DMS 273 (cell line): ENCODE results near the gene STK25.
A peak's percentile ranks its signal among the peaks of the same experiment; 100 is the strongest.
"Not testable (repeated sequence)": the region's sequence is repeated elsewhere in the genome, so short reads cannot be mapped to it uniquely, and the experiment has no call there.

ENCODE experiments used
- DNase-seq: peaks from one replicate; lab custom pipeline; 2025; ENCODE audit not compliant: unreplicated experiment; lab: John Stamatoyannopoulos, UW

The STK25 gene

DNA sequence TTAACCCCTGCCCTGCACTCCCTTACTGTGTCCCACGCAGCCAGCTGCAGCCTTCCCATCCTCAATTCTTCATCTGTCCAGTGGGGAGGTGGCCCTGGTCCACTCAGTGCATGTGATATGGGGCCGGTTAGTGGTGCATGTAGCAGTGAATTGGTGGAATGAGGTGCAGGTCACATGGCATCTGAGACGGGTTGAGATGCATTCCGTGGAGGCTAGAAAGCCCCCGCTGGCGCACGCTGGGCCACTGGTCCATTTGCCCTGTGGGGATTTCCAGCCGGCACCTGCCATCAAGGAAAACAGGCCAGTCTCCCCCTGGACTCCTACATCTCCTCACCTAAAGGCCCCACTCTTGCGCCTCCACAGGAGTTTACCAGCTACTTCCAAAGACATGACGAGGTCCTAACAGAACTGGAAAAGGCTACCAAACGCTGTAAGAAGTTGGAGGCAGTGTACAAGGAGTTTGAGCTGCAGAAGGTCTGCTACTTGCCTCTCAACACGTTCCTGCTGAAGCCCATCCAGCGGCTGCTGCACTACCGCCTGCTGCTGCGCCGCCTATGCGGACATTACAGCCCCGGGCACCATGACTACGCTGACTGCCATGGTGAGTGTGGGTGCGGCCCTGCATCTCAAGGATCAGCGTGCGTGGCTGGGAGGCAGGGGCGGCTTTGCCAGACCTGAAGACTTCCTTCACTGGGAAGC, 40.5 kb downstream of the STK25 start:
- DNase-seq = no peak

- no peak for DNase-seq
Observed at GRCh38 chr2:241466230-241466629, 42.2 kb downstream of the STK25 start.

DNA sequence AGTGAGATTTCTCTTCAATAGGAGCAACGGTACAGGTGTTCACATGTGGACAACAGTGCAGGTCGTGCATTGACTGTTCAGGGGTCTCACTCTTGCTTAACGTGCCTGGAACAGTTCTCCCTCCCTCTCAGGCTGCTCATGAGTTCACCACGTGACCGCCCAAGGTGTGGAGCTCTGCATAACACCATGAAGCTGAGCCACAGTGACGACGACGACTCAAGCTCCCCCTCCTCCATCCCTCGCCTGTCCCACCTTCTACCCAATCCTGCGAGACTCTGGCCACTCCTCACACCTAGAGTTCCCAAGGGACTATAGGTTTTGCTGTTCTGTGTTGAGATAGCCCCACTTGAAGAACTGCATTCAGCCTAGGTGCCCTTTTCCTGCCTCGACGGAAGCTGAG, 42.8 kb downstream of the STK25 start:
- DNase-seq = no peak

DNA sequence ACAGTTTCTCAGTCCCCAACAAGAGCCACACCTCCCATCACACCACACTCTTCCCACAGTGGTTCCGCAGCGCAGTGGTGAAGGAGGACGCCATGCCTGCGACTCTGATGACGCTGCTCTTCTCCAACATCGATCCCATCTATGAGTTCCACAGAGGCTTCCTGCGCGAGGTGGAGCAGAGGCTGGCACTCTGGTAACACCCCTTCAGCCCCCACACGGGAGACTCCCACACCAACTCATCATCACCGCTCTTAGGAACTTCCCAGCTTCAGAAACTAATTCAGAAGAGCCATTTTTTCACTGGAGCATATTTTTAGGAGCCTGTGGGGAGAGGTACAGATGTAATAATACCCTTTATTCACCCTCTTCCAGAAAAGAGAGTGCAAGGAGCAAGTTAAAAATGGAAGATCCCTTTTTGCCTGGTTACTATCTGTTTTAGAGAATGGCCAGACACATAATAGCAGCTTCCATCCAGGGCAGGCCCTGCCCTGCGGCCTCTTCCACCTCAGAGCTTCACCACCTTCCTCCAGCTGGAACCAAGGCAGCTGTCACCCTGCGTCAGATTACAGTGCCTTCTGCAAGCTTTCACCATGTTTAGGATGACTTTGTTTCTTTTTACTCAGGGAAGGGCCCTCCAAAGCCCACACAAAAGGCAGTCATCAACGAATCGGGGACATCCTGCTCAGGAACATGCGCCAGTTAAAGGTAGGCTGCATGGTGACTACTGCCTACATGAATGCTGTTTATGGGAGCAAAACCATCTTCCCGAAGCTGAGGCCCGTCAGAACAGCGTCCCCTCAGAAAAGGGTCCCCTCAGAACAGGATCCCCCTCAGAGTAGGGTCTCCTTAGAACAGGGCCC, 44.9 kb downstream of the STK25 start:
- DNase-seq = no peak

DNA sequence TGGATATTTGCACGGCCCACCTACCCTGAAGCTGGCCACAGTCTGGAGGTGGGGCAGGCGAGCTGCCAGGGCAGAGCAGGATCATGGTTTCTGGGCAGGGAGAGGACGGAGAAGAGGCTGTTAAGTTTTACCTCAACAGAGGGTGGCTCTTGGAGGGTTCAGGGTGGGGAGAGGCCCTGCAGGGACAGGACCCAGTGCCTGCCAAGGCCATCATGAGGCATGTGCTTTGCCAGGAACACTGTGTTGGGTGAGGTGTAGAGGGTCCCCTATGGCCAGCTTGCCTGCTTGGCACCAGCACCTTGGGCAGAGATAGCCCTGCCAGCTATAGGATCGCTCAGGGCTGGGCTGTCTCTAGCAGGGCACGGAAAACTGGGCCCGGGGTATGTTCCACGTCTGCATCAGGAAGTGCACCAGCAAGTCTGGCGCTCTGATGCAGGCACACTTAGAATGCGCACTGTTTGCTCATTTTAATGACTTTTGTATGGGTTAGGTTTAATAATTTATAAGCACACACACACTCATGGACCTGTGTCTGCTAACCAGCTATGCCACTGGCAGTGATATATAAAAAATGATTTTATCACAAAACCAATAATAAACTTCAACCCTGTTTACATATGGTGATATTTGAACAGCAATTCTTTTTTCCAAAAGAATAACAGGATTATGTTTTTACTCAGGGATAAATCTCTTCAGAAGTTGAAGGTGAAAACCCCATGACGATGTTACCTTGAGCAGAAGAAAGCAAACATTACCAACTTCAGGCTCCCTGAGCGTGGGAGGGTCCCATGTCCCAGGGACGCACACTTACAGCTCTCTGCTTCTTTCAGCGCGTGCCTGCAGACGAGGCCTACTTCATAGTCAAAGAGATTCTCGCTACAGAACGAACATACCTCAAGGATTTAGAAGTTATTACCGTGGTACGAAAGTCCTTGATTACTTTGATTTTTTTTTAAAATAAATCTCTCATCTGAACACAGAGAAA, 46.4 kb downstream of the STK25 start:
- no peak for DNase-seq

DNA sequence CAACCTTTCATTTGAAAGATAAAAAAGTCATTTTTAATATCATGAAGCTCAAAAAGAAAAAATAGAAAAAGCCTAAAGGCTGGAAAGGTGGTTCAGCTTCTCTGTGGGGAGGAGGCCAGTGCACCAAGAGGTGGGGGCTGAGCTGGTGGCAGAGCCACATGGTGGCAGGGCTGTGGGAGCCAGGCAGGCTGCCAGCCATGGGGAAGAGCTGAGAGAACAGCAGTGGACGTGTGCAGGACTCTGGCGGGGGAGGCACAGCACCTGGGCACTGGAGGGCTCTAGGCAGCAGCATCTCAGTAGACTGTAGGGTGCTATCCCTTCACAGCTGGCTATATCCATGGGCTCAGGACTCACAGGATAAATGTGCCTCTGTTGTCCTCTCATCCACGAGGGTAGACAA, 47.8 kb downstream of the STK25 start:
- DNase-seq = peak; percentile 53

DNA sequence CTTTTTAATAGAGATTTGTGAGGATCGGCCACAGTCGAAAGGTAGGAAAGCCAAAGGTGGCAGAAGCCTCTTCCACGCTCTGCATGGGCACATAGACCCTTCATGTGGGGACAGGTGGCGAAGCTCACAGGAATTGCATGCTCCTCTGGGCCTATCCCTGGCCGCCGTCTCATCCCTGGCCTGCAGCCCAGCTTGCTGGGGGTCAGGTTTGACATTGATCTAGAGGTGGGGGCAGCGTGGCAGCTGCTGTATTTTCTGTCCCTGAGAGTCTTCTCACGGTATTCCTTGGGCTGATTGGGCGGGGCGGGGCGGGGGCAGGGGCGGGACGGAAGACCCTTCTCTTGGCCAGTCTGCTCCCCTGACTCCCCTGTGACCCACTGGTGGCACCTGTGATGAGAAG, 48.9 kb downstream of the STK25 start:
- peak; percentile 20 for DNase-seq

DNA sequence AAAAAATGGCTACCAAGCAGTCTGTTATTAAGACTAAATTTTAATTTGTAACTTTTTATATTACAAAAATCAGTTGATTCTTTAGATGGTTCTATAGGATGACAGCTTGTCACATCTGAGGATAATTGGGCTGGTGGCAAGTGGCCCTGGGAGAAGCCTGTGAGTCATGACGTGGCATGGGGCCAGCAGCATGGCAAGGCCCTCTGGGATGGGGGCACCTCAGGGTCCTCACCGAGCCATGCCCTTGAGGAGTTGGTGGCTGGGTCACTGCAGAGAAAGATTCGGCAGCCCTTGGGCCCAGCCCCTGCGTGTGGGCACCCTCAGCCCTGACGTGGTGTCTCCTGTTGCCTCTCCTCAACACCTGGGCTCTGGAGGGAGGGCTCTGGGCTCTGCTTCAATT, 49.7 kb downstream of the STK25 start:
- DNase-seq = peak; percentile 48

DNA sequence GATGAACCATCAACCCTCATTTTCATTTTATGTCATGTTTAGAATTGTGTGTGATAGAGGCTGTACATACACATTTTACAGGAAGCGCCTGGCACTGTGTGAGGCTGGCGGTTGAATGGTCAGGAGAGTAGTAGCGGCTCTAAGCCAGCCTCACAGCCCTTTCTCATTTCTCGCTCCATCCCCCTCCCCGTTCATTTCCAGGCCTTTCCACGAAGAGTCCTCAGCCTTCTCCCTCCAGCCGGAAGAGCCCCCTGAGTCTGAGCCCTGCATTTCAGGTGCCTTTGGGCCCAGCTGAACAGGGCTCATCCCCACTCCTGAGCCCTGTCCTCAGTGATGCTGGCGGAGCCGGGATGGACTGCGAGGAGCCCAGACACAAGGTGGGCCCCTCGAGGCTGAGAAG, 51.8 kb downstream of the STK25 start:
- DNase-seq = no peak

DNA sequence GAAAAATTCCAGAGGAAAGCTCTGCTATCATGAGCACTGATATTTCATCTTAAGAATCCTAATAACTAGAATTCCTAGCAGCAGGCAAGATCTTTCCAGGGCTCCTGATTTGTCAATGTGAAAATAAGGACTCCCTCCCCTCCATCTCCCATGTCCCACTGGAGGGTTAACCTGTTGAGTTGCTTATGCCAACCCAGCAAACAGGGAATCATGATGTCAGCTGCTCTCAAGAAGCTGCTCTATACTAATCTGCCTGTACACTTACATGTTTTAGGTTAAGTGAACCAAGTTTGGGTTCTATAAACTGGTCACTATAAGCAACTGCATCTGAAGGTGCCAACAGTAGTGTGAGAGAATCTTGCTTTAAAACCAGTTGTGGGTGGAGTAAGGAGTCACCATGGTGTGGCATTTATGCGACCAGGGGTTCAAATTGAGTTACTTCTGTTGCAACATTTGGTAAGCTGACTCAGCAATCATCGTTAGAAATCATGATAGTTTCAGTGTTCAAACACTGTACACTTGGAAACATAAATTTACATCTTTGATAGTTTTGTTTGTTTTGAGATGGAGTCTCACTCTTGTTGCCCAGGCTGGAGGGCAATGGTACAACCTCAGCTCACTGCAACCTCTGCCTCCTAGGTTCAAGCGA, 53.4 kb downstream of the STK25 start:
- no peak for DNase-seq

GRCh38 chr2:241453919-241454318, 54.5 kb downstream of the STK25 start:
- DNase-seq = not testable (repeated sequence)

GRCh38 chr2:241451840-241452506, 56.4 kb downstream of the STK25 start:
- DNase-seq = no peak

DNA sequence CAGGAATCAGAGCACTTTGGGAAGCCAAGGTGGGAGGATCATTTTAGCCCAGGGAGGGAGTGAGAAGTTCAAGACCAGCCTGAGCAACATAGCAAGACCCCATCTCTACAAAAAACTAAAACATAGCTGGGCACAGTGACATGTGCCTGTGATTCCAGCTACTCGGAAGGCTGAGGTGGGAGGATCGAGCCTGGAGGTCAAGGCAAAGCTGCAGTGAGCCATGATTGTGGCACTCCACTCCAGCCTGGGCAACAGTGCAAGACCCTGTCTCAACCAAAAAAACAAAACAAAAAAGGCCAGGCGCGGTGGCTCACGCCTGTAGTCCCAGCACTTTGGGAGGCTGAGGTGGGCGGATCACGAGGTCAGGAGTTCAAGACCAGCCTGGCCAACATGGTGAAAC, 58.3 kb downstream of the STK25 start:
- DNase-seq = not testable (repeated sequence)

- DNase-seq = no peak
Observed at GRCh38 chr2:241445426-241445825, 63.0 kb downstream of the STK25 start.

DNA sequence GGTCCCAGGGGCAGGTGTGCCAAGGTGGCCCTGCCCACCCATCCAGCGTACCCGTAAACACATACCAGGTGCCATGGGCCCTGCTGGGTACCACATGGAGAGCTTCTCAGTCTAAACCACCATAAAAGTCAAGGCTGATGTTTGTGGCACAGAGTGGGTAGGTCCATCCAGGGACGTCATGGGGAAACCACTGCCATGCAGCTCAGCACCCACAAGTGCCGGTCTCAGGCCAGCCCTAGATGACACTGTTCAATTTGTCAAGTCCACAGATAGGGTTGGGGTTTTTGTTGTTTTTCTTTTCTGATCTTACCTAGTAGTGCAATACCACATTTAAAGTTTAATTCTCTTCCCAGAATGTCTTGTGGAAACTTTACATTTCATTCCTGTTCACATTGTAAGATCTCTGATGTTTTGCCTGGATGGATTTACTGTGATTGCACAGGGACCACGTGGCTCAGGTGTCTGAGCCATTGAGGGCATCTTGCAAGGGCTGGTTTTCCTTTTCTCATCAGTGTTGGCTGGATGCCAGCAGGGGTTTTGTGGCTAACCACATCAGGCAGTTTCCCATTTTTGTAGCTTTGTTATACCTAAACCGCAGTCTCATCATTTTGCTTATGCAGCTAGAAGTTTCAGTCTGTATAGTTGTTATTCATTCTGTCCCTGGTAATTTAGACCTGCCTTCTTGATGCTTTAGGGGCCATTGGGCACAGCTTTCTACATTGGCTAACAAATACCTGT, 64.7 kb downstream of the STK25 start:
- DNase-seq = peak; percentile 21
